NCI-H1694 treated with DMSO at 0.1 percent for 48 hours (cell line): Measurements from ENCODE around the gene PLXNA4.
A peak's percentile ranks its signal among the peaks of the same experiment; 100 is the strongest.

Experiments used
- DNase-seq: peaks from one replicate; lab custom pipeline; 2025; lab: John Stamatoyannopoulos, UW

Gene PLXNA4

GRCh38 chr7:132240262-132240661 is 336.0 kb downstream of the PLXNA4 start:
- DNase-seq: no peak

- DNase-seq: no peak
Measured at GRCh38 chr7:132239422-132239994, 336.8 kb downstream of the PLXNA4 start.

- DNase-seq: no peak
Measured at GRCh38 chr7:132234711-132235110, 341.6 kb downstream of the PLXNA4 start.

GRCh38 chr7:132232406-132232805 is 343.9 kb downstream of the PLXNA4 start:
- no peak for DNase-seq

- no peak for DNase-seq
Measured at GRCh38 chr7:132230462-132230861, 345.8 kb downstream of the PLXNA4 start.

GRCh38 chr7:132228240-132228639 is 348.0 kb downstream of the PLXNA4 start:
- no peak for DNase-seq

GRCh38 chr7:132226957-132227290 is 349.3 kb downstream of the PLXNA4 start:
- no peak for DNase-seq

- DNase-seq: no peak
Measured at GRCh38 chr7:132226046-132226956, 350.0 kb downstream of the PLXNA4 start.

GRCh38 chr7:132225216-132226030 is 350.8 kb downstream of the PLXNA4 start:
- DNase-seq: peak; percentile 16

GRCh38 chr7:132221356-132221755 is 354.9 kb downstream of the PLXNA4 start:
- DNase-seq: no peak

GRCh38 chr7:132220060-132220459 is 356.2 kb downstream of the PLXNA4 start:
- DNase-seq: no peak

GRCh38 chr7:132218876-132219275 is 357.4 kb downstream of the PLXNA4 start:
- no peak for DNase-seq

GRCh38 chr7:132216847-132217525 is 359.3 kb downstream of the PLXNA4 start:
- DNase-seq: no peak

- DNase-seq: no peak
Measured at GRCh38 chr7:132214452-132214851, 361.8 kb downstream of the PLXNA4 start.

- DNase-seq: no peak
Measured at GRCh38 chr7:132213583-132213982, 362.7 kb downstream of the PLXNA4 start.

- DNase-seq: peak; percentile 24
Measured at GRCh38 chr7:132211971-132212370, 364.3 kb downstream of the PLXNA4 start.

GRCh38 chr7:132210821-132211220 is 365.4 kb downstream of the PLXNA4 start:
- no peak for DNase-seq

- no peak for DNase-seq
Measured at GRCh38 chr7:132207782-132208181, 368.5 kb downstream of the PLXNA4 start.

- no peak for DNase-seq
Measured at GRCh38 chr7:132207211-132207610, 369.1 kb downstream of the PLXNA4 start.

GRCh38 chr7:132206594-132206993 is 369.7 kb downstream of the PLXNA4 start:
- peak; percentile 9 for DNase-seq

GRCh38 chr7:132205509-132205908 is 370.8 kb downstream of the PLXNA4 start:
- DNase-seq: no peak

- DNase-seq: no peak
Measured at GRCh38 chr7:132203021-132203420, 373.2 kb downstream of the PLXNA4 start.
